HL-60/S4 treated with phorbol 12-myristate 13-acetate at 8.2 ng/mL for 4 days and 3 days (cell line): Measurements from ENCODE around the gene LHX3.

Experiments used
- in situ Hi-C: fragments of 300-500 bp; cut with MboI; formaldehyde crosslinking; loops from 2 replicates; pipeline ENCODE4 v1.15.0; 2022; ENCODE audit warnings: low sequenced_read_pairs

LHX3 gene

DNA sequence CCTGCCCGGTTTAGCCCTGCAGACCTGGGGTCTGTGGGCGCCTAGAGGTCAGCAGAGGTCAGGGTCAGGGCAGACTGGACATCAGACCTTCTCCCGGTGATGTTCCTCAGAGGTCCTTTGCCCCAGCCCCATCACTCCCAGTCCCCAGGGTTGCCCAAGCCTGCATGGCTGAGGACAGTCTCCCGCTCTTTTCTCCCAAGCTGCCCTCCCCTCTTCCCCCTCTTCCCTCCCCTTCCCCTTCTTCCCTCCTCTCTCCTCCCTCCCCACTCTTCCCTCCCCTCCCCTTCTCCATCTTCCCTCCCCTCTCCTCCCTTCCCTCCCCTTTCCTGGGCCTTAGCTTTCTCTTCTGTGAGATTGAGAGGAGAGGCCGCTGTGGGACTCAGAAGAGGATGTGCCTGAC, 10.4 kb downstream of the LHX3 start:
- in situ Hi-C loops: no loop called here

DNA sequence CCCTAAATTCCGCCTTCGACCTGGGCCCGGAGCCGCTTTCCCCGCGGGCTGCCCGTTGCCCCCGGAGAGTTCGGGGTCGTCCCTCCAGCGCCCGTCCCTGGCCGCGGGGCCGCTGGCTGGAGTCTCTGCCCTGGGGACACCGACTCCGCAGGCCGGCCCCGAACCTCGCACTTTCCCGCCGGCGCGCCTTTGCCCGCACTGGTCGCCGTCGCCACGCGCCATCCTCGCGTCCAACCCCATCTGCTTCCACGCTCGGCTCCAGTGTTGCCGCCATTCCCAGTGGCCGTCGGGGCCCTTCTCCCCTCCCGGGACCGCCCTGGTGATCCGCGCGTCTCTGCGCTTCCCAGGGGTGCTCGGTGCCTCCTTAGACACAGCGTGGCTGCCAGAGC, 11.0 kb downstream of the LHX3 start:
- in situ Hi-C loops: no loop called here

DNA sequence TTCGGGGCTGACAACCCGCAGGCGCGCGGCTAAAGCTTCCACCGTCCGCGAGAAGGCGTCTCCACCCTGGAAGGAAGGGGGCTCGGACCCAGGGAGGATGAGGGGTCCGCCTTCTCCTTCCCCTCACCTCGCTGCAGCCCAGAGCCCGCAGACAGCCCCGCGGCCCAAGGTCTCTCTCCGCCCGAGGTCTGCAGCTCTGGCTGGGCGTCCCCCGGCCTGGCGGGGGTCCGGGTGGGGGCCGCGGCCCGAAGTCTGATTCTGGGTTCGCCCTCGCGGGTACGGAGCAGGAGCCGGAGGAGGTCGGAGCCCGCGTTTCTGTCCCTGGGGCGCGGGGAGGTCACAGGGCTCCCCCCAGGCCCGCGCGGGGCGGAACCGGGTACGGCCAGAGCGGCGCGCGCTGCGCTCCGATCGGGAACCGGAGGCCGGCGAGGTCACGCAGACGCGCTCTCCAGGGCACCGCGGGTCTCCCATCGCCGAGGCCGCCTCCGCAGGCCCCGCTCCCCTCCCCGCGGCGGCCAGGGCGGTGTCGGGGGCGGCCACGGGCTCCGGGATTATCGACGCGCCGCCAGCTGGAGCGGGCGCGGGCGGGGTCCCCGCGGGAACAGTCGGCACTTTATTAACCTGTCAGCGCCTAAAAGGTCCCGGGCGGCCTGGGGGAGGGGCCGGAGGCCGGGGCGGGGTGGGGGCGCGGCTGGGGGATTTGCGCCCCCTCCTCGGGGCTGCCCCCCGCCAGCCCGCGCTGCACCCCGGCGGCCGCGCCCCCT, 11.6 kb downstream of the LHX3 start:
- in situ Hi-C loops: no loop called here

DNA sequence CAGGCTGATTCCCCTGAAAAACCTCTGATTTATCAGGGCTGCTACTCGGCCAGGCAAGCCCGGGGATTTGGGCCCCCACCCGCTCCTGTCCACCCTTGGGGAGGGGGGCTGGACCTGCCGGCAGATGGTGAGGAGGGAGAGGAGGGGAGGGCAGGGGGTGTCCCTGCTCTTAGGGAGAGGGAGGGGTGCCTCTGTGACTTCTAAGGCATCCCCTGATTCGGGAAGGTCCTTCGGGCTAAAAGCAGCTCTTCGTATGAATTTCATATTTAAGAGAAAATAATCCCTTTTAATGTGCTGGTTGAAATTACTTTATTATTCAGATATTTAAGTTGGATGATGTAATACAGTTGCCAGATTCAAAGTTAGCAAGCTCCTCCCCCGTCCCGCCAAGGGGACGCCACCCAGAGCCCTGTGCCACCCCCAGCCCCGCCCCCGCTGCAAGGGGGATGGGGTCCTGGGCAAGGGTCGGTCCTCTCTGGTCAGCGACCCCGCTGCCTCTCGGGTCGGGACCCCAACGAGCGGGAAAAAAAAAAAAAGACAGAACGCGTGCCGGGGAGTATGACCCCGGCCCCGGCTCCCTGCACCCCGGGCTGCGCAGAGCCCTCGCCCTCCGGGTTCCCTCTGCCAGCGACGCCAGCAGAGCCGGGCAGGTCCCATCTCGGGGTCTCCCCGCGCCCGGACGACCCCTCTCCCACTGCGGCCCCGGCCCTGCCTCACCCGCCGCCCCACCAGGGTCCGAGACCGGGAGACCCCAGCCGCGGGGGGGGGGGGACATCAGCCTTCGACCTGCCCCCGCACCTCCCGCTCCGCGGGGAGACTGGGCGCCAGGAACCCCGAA, 12.4 kb downstream of the LHX3 start:
- in situ Hi-C loops: no loop called here

DNA sequence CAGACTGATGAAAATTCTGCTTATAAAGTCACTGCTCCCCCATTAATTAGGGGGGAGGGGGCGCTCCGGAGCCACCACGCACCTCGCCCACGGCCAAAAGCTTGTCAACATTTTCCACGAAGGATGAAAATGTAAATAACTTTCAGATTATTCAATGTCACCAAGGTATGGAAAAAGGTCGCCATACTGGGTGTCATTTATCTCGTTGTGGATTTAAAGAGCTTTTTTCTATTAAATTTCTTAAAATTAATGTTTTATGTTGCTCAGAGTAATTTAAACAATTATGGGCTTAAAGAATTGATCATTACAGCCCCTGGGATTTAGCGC, 13.0 kb downstream of the LHX3 start:
- in situ Hi-C loops: no loop called here

DNA sequence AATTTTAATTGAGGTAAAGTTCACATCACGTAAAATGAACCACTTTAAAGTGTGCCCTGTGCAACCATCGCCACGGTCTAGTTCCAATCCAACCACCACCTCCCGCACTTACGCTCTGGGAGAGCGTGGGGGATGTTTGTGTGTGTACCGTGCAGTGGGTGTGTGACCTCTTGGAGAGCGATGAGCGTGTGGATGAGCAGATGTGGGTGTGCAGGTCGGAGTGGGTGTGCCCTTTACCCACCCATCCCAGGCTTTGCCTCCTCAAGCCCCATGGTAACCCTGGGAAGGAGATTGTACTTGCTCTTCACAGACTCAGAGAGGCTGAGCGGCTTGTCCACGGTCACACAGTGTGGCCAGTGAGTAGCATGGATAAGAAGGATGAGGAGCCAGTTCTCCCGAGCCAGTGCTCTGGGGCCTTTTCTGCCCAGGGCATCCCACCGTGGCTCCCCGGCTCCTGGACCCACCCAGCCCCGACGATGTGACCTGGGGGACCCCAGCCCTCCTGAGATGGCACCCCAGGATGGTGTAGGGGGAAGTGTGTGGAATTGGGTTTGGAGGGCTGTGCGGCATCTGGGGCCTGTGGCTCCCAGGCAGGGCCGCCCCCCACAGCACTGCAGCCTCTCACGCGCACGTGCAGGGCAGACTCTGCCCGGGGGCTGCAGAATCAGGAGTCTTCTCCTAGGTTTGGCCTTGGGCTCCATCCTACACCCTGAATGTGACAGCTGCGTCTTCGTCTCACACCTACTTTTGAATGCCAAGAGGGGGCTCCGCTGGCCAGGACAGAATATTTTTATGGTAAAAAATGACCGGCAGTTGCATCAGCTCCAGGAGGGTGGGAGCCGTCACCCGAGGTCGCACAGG, 13.6 kb downstream of the LHX3 start:
- in situ Hi-C loops: no loop called here

DNA sequence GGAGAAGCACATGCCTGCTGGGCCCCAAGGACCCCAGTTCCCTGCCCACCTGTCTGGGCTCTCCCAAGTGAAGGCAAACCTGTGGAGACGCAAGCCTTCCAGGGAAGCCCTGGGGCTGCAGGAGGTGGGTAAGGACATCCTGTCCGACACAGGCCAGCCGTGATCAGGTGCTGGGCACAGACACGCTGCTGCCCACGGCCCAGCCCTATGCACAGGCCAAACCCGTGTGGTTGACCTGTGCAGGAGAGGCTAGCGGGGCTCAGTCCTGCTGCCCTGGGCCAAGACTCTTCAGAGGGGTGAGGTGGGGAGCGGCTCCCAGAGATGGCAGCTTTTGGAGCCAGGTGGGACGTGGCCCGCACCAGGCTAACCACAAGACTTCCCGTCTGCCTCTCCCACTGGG, 14.3 kb downstream of the LHX3 start:
- in situ Hi-C loops: no loop called here

DNA sequence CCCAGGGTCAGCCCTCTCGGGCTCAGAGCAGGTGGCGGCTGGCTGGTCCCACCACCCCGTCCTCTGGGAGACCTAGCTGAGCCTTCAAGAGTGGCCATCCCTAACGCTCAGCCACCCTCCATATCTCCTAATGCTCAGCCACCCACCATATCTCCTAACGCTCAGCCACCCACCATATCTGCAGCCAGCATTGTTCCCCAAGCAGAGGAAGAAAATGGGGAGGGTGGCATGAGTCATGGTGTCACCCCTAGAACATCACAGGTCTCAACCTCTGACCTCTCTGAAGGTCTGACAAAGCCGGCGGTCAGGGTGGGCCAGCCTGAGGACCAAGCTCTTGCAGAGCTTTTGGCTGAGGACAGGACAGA, 14.7 kb downstream of the LHX3 start:
- in situ Hi-C loops: no loop called here

DNA sequence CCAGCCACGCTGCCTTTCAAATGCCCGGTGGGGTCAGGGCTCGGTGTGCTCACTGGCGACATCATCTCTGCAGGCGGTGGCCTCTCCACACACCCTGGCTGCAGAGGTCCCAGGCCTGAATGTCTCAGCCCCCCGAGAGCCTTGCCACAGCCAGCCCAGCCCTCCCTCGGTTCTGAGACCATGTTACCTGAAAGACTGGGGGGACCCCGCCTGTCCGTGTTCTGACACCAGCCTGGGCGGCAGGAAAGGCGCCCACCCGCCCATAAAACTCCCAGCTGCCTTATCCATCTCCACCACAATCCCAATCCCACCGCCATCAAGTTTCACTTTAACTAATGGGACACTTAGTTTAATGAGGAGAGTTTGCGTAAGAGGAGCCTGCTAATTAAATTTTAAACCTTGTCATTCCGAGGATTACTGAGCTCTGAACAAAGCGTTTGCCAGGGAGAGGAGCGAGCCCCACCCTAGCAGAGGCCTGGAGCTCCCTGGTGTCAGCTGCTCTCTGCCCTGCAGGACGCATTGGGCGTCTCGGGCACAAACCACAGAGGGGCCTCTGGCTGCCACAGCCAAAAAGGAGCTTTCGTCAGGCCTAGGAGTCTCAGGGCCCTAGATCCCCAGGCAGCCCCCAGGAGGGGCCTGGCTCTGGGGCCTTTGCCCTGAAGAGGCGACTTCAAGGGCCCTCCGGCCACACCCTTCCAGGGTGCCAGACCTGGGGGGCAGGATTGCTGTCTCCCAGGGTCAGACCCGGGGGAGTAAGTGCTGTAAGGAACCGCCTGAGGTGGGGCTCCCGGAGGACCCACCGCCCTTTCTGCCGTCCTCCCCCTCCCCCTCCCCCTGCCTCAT, 15.3 kb downstream of the LHX3 start:
- in situ Hi-C loops: no loop called here

DNA sequence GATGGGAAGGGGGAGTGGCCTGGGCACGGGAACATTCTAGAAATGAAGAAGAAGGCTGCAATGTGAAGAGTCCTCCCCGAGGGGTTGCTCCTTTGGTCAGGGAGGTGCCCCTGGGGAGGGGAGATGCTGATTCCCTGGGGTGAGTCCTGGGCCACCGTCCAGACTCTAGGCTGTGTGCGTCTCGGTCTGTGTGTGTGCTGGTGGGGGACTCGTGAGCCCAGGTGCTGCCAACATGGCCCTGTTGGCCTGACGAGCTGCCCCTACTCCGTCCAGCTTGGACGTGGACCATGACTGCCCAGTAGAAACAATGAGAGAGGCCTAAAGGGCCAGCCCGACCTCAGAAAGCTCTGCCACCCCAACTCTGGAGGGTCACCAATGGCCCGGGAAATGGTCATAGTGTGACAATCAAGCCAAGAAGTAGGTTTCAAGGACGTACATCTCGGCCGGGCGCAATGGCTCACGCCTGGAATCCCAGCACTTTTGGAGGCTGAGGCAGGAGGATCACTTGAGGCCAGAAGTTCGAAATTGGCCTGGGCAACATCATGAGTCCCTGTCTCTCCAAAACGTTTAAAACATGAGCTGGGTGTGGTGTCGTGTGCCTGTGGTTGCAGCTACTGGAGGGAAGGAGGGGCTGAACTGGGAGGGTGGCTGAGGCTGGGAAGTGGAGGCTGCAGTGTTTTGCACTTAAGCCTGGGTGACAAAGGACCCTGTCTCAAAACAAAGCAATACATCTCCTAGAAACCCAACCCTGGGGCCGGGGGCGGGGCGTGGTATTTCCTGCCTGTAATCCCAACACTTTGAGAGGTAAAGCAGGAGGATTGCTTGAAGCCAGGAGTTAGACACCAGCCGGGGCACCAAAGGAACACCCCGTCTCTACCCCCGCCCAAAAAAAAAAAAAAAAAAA, 17.0 kb downstream of the LHX3 start:
- in situ Hi-C loops: no loop called here

DNA sequence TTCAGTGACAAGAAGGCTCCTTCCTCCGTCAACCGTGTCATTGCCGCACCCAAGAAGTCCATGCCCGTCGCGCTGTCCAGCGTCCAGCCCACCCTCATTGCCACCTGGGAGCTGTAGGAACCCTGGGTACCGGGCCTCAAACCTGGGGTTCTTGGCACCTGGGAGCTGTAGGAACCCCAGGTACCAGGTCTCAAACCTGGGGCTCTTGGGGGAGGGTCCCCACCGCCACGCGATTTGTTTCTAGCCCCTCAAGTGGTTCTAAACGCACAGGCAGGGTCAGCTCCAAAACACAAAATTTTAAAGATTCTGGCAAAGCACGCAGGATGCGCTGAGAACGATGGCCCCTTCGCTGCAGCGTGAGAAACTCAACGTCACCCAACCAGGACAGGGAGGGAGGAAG, 17.7 kb downstream of the LHX3 start:
- in situ Hi-C loops: no loop called here

DNA sequence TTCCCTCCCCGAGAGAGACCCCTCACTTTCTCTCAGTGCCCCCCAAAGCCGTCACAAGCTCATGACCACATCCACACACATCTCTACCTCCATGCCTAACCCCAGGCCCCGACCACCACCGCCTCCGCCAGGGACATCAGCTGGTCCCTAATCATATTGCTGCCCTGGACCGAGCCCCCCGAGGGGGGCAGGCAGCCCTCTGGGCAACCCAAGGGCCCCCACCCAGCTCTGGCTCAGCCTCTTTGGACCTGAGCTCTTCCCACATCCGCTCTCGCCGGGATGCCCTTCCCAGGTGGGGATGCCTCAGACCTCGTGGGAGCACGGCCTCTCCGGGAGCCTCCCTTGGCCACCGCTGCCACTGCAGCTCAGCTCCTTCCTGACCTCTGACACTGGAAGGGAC, 18.5 kb downstream of the LHX3 start:
- in situ Hi-C loops: no loop called here

DNA sequence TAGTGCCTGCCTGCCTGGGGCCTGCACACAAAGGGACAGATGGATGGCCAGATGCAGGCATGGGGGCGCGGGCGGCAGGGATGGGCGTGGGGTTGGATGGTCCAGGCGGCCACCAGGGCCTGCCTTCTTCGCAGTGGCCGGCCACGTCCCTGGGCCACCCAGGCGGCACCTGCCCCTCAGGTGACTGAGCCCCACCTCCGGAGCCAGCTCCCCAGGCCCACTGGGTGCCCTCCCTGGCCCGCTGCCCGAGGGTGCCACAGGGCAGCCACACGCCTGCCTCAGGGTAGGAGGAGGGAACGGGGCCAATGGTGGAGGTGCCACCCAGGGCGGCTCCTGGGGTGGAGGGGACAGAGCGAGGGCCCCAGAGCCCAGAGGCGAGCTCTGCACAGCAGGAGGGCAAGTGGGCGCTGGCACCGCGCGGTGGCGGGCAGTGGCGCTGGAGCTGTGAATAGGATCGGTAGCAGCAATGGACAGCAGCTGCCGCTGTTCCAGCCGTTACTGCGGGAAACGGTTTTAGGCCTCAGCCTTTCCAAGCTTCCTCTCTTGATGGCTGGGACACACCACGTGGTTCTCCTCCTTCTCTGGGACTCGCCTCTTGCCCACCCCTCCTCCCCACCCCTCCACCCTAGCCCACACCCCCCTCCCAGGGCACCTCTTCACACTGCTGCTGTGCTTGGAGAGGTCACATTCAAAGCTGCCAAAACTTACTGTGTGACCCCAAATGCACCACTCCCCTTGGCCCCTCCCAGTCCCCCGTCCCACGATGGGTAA, 19.1 kb downstream of the LHX3 start:
- in situ Hi-C loops: no loop called here

DNA sequence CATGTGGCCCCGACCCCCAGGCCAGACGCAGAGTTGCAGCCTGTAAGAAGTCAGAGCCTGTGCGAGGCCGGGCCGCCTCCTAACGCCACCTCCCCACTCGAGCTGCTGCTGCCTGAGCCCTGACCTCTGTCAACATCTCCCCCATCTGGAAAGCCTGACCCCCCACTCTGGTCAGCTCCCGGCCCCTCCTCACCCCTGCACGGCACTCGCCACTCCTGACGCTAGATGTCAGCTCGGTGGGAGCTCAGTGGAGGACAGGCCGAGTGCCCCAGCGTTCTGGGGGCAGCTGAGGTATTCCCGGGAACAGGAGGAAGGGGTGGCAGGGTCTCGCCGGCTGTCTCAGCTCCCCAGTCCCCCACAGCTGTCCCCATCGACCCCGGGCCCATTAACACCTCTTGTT, 19.9 kb downstream of the LHX3 start:
- in situ Hi-C loops: no loop called here

DNA sequence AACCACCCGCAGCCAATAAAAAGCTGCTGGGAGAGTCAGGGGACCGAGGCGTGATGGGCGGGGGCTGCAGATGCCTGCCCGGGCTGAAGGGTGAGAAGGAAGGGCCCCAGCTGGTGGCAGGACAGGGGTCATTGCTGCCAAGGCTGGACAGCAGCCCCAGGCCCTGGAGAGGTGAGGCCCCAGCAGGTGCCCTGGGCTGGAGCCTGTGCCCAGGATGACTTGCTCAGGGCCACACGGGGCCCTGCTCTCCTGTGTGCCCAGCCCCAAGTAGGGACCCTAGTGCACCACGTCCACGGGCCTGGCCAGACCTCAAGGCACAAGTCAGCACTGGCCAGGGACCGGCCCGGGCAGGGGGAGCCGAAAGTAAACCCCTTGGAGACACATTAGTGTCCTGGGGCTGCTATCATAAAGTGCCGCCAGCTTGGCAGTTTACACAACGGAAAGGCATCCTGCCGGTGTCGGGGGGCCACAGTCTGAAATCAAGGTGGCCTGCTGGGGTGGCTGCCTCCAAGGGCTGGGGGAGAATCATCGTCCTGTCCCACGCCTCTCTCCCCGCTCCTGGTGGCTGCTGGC, 22.0 kb downstream of the LHX3 start:
- in situ Hi-C loops: no loop called here

DNA sequence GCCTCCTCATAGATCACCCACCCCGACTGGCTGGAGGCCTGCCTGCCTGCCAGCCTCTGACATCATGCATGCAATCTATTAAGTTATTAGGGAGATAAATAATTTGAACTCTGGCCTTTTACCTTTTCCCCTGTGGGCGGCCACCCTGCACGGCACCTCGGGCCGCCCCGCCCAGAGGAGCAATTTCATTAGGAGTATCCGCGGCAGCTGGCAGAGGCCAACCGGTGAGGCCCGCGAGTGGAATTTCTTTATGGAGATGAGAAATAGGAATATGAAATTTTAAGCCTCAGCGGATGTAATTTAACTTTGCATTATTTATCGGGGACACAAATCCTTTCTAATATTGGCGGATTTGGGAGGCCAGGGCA, 22.5 kb downstream of the LHX3 start:
- in situ Hi-C loops: no loop called here

DNA sequence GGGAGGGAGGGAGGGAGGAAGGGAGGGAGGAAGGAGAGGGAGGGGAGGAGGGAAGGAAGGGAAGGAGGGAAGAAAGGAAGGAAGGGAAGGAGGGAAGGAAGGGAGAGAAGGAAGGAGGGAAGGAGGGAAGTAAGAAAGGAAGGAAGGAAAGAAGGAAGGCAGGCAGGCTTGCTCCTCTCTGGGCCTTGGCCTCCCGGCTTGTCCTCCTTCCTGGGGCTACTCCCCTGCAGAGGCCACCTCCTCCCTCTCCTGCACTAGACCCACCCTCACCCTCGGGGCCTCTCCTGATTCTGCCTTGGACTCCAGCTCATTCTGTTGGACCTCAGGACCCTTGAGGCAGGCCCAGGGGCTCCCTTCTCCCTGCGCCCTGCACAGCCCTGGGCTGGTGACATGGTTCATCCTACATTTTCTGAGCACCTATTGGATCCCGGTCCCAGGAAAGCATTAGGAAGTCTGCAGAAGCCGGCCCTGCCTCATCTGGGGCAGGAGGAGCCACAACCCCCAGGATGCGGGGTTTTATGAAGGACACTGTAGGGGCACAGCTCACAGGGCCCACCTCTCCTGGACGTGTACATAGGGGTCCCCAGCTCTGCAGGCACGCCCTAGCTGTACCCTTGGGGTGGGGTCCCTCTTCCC, 23.0 kb downstream of the LHX3 start:
- in situ Hi-C loops: no loop called here

DNA sequence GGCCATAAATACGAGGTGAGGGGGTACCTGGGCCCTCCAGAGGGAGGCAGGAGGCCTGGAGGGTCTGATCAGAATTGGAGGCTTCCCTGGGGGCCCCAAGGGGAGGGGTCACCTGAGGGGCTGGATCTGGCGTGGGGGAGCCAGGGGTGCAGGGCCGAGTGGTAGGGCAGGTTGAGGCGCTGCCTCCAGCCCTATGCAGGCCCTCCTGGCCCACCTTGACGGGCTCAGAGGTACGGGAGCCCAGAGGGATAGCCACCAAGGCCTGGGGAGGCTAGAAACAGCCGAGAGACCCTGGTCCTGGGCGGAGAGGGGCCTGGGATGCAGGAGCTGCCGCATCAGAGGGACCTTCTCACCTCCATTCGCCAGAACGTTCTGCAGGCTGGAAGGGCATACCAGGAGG, 24.3 kb downstream of the LHX3 start:
- in situ Hi-C loops: no loop called here
